Neural crest cell (in vitro differentiated cells): ENCODE results near the gene SART3. TPM values are rescaled to one million over a fixed set of nuclear protein-coding genes. Genes with fewer than 3 reads are reported as not detected.

Experiments used
- DNase-seq: peaks from one replicate; pipeline ENCODE4 v3.0.0; 2021; ENCODE audit warnings: low read depth, mixed read lengths, low spot score
- H3K27ac Mint-ChIP-seq: one replicate; pipeline ENCODE4 v1.8.0; 2021; ENCODE audit warnings: mild to moderate bottlenecking, mixed read lengths; ENCODE audit not compliant: unreplicated experiment
- H3K27me3 Mint-ChIP-seq: 2 replicates; pipeline ENCODE4 v1.8.0; 2021; ENCODE audit warnings: low read depth, mild to moderate bottlenecking, mixed read lengths
- H3K36me3 Mint-ChIP-seq: 2 replicates; pipeline ENCODE4 v1.8.0; 2021; ENCODE audit warnings: low read depth, mild to moderate bottlenecking, mixed read lengths
- H3K4me1 Mint-ChIP-seq: 2 replicates; pipeline ENCODE4 v1.8.0; 2021; ENCODE audit warnings: mixed read lengths
- H3K4me3 Mint-ChIP-seq: one replicate; pipeline ENCODE4 v1.8.0; 2021; ENCODE audit warnings: mild to moderate bottlenecking, mixed read lengths
- H3K9me3 Mint-ChIP-seq: 2 replicates; pipeline ENCODE4 v1.8.0; 2021; ENCODE audit warnings: mixed read lengths
- CTCF ChIP-seq: fragments of 200-600 bp; sonication (generic); conservative IDR thresholded peaks from 2 replicates; pipeline ENCODE4 v1.5.0; 2021; ENCODE audit warnings: antibody characterized with exemption, mild to moderate bottlenecking
- total RNA-seq: library from RNA; stranded (reverse); gene quantifications from 2 replicates; pipeline ENCODE4 v1.2.1, GENCODE V29; 2021

SART3 gene
- total RNA-seq, 1 donor from 2014 or later: 89.5 TPM

- H3K4me3 Mint-ChIP-seq: no peak overlapping the region
- no peaks in the 10 kb centered on the region for H3K36me3 Mint-ChIP-seq
- H3K9me3 Mint-ChIP-seq: no peaks in the 10 kb centered on the region
- H3K27me3 Mint-ChIP-seq: peaks cover 36% of the 10 kb centered on the region
- H3K27ac Mint-ChIP-seq: no peak overlapping the region
- H3K4me1 Mint-ChIP-seq: no peaks in the 10 kb centered on the region
- TF ChIP-seq CTCF: no peak
- no peak for DNase-seq
Observed at GRCh38 chr12:108477881-108478259, 83.1 kb downstream of the SART3 start.

GRCh38 chr12:108477055-108477880 is 83.7 kb downstream of the SART3 start:
- no peak for DNase-seq
- peaks cover 34% of the 10 kb centered on the region for H3K27me3 Mint-ChIP-seq
- H3K9me3 Mint-ChIP-seq: no peaks in the 10 kb centered on the region
- TF ChIP-seq CTCF: no peak
- no peaks in the 10 kb centered on the region for H3K4me1 Mint-ChIP-seq
- H3K36me3 Mint-ChIP-seq: no peaks in the 10 kb centered on the region
- H3K27ac Mint-ChIP-seq: no peak overlapping the region
- H3K4me3 Mint-ChIP-seq: no peak overlapping the region

GRCh38 chr12:108475396-108475795 is 85.6 kb downstream of the SART3 start:
- Mint-ChIP-seq H3K9me3 (no peaks in the 10 kb centered on the region), H3K4me3 (no peak overlapping the region), H3K27me3 (peaks cover 30% of the 10 kb centered on the region), H3K27ac (no peak overlapping the region), H3K4me1 (no peaks in the 10 kb centered on the region), H3K36me3 (no peaks in the 10 kb centered on the region)
- DNase-seq: no peak
- TF ChIP-seq CTCF: no peak

GRCh38 chr12:108473400-108474055 is 87.4 kb downstream of the SART3 start:
- Mint-ChIP-seq H3K4me3 (no peak overlapping the region), H3K9me3 (no peaks in the 10 kb centered on the region), H3K4me1 (no peaks in the 10 kb centered on the region), H3K27ac (peak overlapping the region; percentile 58), H3K36me3 (no peaks in the 10 kb centered on the region), H3K27me3 (peaks cover 30% of the 10 kb centered on the region)
- DNase-seq: no peak
- no peak for TF ChIP-seq CTCF

Other genes with a start within 250 kb of the SART3 start
- 0.32 and 0.44 TPM in 2 replicates for gene CMKLR1, start 221.9 kb downstream of the SART3 start, total RNA-seq
- 2.9 and 3.4 TPM in 2 replicates for gene FICD, start 45.9 kb downstream of the SART3 start, total RNA-seq
- gene ISCU, start 1.4 kb upstream of the SART3 start, total RNA-seq: 54.4 and 55.5 TPM in 2 replicates
- 0.72 and 1.0 TPM in 2 replicates for gene TMEM119, start 36.9 kb upstream of the SART3 start, total RNA-seq
- 0.39 and 0.51 TPM in 2 replicates for gene SELPLG, start 72.7 kb upstream of the SART3 start, total RNA-seq
- gene CORO1C, start 170.3 kb upstream of the SART3 start, total RNA-seq: 171 and 175 TPM in 2 replicates